Central memory CD8-positive, alpha-beta T cell (primary cell): Measurements from ENCODE around the gene RBM20.

Experiments used
- ATAC-seq: fragments of 150-1000 bp; cut with Tn5 transposase; replicated peaks from 2 replicates; pipeline ENCODE4 v1.10.0; 2022; ENCODE audit warnings: mild to moderate bottlenecking, moderate FRiP score, moderate number of reproducible peaks; ENCODE audit not compliant: poor library complexity, severe bottlenecking; ENCODE audit errors: extremely low read depth
- DNase-seq, 2 donors: peaks; one replicate each; pipeline ENCODE4 v3.0.0; 2021; ENCODE audit warnings: low spot score in 2 of 2
- H3K27ac Mint-ChIP-seq: one replicate; pipeline ENCODE4 v1.8.0; 2022; ENCODE audit warnings: low read depth, mild to moderate bottlenecking, moderate library complexity, mixed read lengths
- H3K27me3 Mint-ChIP-seq: one replicate; pipeline ENCODE4 v1.8.0; 2022; ENCODE audit warnings: mixed read lengths
- H3K36me3 Mint-ChIP-seq: one replicate; pipeline ENCODE4 v1.8.0; 2022; ENCODE audit warnings: mild to moderate bottlenecking, moderate library complexity, mixed read lengths; ENCODE audit not compliant: insufficient read depth
- H3K4me1 Mint-ChIP-seq: one replicate; pipeline ENCODE4 v1.8.0; 2022; ENCODE audit warnings: mixed read lengths
- H3K4me3 Mint-ChIP-seq: one replicate; pipeline ENCODE4 v1.8.0; 2022; ENCODE audit warnings: mild to moderate bottlenecking, moderate library complexity, mixed read lengths
- H3K9me3 Mint-ChIP-seq: one replicate; pipeline ENCODE4 v1.8.0; 2022; ENCODE audit warnings: mixed read lengths

Gene RBM20

DNA sequence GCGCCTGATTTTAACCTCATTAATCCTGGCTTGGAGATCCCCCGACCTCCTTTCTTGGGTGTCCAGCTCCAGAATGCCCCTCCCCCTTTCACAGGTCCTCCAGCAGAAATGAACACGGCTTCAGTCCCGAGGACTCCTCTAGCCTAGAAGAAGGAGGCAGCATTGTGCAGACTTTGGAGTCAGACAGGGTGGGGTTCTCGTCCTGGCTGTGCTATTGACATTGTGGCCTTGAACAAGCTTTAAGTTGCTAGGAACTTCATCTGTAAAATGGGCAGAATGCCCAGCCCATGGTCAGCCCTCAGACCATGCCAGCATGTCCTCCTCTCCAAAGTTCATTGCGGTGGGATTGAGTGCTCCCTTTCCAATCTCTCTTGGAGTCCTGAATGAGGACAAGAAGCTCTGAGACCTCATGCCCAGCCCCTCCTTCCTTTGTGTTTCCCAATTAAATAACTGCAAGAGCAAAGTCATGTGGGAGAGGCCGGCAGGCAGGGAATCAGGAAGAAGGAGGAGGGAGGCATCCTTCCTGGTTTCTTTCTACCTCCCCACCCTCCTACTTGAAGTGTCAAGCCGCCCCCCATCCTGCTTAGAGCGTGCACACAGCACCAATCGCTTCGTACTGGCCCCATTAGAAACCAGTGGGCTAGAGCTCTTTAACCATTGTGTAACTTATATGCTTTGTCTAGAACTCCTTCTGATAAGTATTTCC lies 86.4 kb downstream of the RBM20 start:
- DNase-seq (no peak), ATAC-seq (no peak)
- peaks cover 6% of the 10 kb centered on the region for H3K4me1 Mint-ChIP-seq
- peaks cover 41% of the 10 kb centered on the region for H3K27me3 Mint-ChIP-seq
- H3K9me3 Mint-ChIP-seq = no peaks in the 10 kb centered on the region
- H3K36me3 Mint-ChIP-seq = no peaks in the 10 kb centered on the region
- H3K4me3 Mint-ChIP-seq = no peak overlapping the region
- H3K27ac Mint-ChIP-seq = no peak overlapping the region

DNA sequence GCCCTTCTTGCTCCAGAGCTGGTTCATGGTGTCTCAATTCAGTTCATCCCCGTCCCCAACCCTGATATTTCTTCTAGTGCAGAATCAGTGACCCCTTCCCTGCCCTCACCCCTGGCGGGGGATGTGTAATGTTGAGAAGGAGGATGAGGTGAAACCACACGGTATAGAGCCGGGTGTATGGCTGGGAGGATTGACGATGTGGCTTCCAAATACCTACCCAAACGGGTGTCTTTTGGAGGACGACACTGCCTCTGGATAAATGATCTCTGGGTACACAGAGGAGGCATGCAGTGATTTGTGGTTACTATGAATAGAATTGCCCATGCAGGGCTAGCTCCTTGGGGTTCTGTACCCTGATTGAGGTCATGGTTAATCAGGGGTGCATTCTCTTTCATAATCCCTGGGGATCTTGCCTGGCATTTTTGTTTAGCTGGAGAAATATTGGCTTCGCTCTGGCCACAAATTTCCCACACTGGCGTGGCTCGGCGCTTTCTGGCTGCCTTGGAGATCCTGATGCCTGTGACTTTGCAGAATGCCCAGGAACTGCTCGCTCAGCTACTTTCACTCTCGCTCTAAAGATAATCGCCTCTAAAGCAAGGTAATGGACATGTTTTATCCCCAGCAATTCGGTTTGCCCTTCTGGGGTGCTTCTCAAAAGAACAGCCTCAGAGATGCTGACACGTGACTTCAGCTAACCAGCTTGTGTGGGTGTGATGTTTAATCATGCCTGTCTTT lies 89.2 kb downstream of the RBM20 start:
- no peak overlapping the region for H3K4me3 Mint-ChIP-seq
- peaks cover 52% of the 10 kb centered on the region for H3K27me3 Mint-ChIP-seq
- no peaks in the 10 kb centered on the region for H3K36me3 Mint-ChIP-seq
- no peak for ATAC-seq
- no peak overlapping the region for H3K27ac Mint-ChIP-seq
- DNase-seq = no peak
- peaks cover 6% of the 10 kb centered on the region for H3K4me1 Mint-ChIP-seq
- no peaks in the 10 kb centered on the region for H3K9me3 Mint-ChIP-seq

DNA sequence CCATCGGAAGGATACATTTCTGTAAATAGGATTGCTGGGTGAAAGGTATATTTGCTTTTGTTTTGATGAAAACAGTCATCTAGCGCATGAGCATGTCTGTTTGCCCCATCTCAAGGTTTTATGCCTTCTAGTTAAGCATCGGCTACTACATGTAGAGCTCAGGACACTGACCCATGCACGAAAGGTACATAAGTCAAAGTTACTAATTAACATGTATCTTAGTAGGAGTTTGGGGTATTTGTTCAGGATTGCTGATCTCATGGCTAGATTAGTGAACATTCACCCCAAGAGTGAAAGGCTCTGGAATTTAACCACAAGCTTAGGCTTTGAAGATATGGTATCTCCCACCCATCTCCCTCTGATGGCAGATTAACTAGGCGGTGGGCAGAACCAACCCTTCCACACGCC lies 91.5 kb downstream of the RBM20 start:
- no peak for DNase-seq
- H3K36me3 Mint-ChIP-seq = peaks cover 1% of the 10 kb centered on the region
- H3K9me3 Mint-ChIP-seq = no peaks in the 10 kb centered on the region
- peaks cover 52% of the 10 kb centered on the region for H3K27me3 Mint-ChIP-seq
- no peak overlapping the region for H3K4me3 Mint-ChIP-seq
- no peak overlapping the region for H3K27ac Mint-ChIP-seq
- ATAC-seq = no peak
- peaks cover 6% of the 10 kb centered on the region for H3K4me1 Mint-ChIP-seq

DNA sequence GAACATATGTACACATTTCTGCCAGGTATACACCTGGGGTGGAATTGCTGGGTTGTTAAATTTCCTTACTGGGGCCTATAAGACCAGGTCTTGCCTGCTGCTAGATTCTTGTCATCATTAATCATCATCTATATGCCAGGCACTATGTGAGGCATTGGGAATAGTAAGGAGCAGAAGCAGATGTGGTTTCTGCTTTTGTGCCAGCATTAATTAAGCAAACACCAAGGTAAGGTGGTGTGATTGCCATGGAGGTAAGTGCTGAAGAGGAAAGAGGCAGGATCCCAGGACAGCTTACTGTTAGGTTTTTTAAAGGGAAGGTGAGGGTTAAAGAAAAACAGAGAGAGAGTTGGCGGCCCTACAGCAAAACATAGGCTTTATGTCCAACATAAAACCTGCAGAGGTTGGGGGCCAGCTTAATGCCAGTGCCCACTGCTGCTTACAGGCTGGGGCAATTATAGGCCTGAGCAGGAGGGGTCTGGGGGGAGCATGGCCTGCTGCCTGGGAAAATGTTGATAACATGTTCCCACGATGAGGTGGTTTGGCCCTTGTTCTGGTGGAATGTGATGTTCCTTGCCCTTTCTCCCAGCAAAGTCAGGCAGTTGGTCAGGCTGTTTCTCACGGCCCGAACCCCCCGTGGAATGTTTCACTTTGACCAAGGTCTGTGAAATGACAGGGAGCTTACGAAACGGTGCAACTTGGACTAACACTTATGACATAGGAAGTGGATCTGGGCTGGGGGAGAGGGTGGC lies 93.9 kb downstream of the RBM20 start:
- DNase-seq (no peak), ATAC-seq (no peak)
- no peaks in the 10 kb centered on the region for H3K9me3 Mint-ChIP-seq
- peaks cover 35% of the 10 kb centered on the region for H3K27me3 Mint-ChIP-seq
- H3K36me3 Mint-ChIP-seq = peaks cover 1% of the 10 kb centered on the region
- H3K27ac Mint-ChIP-seq = no peak overlapping the region
- peaks cover 6% of the 10 kb centered on the region for H3K4me1 Mint-ChIP-seq
- no peak overlapping the region for H3K4me3 Mint-ChIP-seq

DNA sequence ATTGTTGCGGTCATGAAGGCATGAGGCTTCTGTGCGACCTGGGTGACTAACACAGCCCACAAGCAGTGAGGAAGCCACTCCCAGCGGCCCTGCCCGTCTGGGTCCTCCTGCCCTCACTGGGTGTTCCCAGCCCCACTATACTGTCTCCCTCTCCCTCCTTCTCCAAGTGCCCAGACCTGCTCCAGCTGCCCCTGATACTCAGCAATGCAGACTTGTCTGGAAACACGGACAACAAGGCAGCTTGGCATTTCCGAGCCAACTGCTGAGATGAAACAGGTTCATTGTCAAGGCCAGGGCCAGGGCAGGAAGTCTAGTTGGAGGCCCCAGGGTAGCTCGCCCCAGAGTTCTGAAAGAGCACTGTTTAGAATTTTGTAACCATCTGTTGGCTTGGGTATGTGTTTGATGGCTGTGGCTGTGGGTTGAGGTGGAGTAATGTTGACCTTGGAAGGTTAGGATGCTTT lies 95.7 kb downstream of the RBM20 start:
- DNase-seq = no peak
- Mint-ChIP-seq H3K36me3 (peaks cover 1% of the 10 kb centered on the region), H3K4me1 (no peaks in the 10 kb centered on the region), H3K27me3 (peaks cover 18% of the 10 kb centered on the region), H3K9me3 (no peaks in the 10 kb centered on the region), H3K27ac (no peak overlapping the region), H3K4me3 (no peak overlapping the region)
- no peak for ATAC-seq

DNA sequence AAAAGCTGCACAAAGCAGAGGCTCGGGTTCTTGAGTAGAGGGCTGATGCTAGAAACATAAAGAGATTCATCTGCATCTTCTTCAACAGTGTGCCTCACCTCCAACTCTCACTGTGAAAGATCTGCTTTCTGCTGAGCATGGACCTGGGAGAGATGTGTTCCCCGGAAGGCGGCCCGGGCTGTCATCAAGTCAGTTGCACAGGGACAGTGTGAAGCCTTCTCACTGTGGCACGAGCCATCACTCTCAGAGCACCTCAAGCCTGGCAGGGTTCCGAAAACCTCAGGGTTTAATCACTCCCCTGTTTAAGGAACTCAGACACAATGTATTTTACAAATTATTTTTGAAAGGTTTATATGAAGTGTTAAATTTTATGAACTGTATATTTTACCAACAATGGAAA lies 98.7 kb downstream of the RBM20 start:
- ATAC-seq (no peak), DNase-seq (no peak)
- Mint-ChIP-seq H3K4me3 (peak overlapping the region; percentile 1), H3K36me3 (peaks cover 2% of the 10 kb centered on the region), H3K9me3 (no peaks in the 10 kb centered on the region), H3K27ac (no peak overlapping the region), H3K4me1 (peaks cover 14% of the 10 kb centered on the region), H3K27me3 (no peaks in the 10 kb centered on the region)

DNA sequence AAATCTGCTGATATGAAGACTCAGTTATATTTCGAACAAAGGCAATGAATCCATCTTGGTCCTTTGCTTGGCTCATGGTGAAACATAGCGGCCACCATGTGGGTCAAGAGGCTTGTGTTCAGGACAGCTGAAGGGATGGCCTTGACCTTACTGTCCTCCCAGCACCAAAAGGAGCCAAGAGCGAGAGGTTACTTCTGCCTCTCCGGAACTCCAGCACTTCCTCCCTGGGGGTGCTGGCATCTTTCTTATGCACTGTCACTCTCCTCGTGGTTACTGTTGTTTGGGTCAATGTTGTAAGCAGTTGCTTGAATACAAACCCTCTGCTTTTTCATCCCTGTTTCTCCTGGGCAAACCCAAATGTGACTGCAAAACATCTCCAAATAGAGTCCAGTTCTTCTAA lies 100.6 kb downstream of the RBM20 start:
- H3K36me3 Mint-ChIP-seq = peaks cover 1% of the 10 kb centered on the region
- no peak overlapping the region for H3K4me3 Mint-ChIP-seq
- no peak for DNase-seq
- peaks cover 3% of the 10 kb centered on the region for H3K9me3 Mint-ChIP-seq
- H3K27ac Mint-ChIP-seq = no peak overlapping the region
- H3K4me1 Mint-ChIP-seq = peaks cover 18% of the 10 kb centered on the region
- no peaks in the 10 kb centered on the region for H3K27me3 Mint-ChIP-seq
- no peak for ATAC-seq

DNA sequence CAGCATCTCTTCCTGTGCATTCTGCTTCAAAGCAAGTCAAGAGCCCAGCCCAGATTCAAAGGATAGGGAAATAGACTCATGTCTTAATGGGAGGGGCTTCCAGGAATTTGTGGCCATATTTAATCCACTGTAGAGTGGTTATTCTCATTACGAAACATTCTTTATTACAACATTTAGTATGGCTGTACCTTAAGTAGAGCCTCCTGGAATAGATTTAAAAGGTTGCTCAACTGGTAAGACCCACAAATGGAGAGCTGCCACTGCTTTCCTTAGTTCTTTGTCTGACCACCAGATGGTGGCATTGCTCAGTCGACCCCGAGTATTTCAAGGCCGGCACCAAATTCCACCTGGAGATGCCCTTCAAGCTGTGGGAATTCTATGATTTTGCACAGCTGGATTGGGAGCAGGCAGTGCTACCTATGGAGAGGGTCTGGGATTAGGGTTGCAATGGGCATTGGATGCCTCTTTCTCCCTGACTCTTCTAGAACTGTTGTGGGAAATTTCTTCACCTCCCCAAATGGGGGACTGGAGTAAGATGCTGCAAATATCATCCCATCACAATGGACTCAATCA lies 102.2 kb downstream of the RBM20 start:
- Mint-ChIP-seq H3K36me3 (peaks cover 1% of the 10 kb centered on the region), H3K4me1 (peaks cover 28% of the 10 kb centered on the region), H3K4me3 (no peak overlapping the region), H3K9me3 (peaks cover 3% of the 10 kb centered on the region), H3K27ac (no peak overlapping the region), H3K27me3 (no peaks in the 10 kb centered on the region)
- no peak for ATAC-seq
- DNase-seq = peak; percentile 21 to 30

DNA sequence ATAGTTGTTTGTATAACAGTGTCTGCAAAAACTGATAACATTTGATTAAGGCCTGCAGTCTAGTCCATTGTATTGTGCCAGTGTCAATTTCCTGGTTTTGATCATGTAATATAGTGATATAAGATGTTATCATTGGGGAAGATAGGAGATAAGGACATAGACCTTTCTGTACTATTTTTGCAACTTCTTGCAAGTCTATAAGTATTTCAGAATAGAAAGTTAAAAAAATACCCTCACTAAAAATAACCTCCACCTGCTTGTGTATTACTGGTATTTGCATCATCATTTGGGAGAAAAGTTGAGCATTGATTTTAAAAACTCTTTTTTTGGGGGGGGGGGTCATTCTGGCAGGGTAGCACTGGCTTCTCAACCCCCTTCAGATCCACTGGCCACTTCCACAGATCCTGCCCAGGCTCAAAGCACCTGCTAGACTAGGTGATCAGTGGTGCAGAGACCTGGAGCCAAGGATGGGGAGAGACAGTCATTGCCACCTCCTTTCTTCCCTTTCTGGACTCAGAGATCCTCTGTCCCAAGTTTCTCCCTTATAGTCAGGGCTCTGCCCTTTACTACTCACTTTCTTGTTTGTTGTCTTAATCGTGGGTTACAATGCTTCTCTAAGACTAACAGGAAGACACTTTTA lies 103.0 kb downstream of the RBM20 start:
- no peak for ATAC-seq
- no peak for DNase-seq
- Mint-ChIP-seq H3K4me3 (no peak overlapping the region), H3K9me3 (peaks cover 3% of the 10 kb centered on the region), H3K27me3 (no peaks in the 10 kb centered on the region), H3K27ac (no peak overlapping the region), H3K4me1 (peaks cover 29% of the 10 kb centered on the region), H3K36me3 (peaks cover 1% of the 10 kb centered on the region)

DNA sequence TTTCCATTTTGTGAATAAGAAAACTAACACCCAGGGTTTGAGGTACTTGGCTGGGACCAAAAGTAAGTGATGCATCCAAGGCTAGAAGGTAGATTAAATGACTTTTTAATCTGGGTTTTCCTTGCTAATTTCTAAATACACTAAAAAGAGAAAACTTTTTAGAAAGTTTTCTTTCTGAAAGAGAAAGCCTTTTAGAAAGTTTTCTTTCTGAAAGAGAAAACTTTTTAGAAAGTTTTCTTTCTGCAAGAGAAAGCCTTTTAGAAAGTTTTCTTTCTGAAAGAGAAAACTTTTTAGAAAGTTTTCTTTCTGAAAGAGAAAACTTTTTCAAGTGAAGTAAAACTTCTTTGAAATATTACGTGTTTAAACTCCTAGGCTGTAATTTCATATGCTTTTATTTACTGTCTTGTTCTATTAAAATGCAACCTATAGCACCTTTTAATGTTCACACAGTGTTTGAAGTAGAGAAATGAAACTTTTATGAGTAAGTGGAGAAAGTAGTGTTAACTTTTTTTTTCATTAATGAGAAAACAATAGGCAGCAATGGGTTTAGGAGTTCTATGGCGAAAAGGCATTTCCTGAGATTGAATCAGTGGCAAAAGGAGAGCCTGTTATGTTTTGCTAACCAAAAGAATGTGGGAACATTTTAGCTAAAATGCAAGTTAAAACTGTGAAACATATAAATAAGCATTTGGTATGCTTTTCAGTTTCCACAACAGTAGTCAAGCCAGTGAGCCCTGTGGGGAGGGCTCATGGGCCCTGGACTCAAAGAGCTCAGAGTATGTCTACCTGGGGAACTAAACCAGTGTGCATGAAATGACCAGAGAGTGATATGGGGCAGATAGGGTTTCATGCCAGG lies 103.7 kb downstream of the RBM20 start:
- DNase-seq (no peak), ATAC-seq (no peak)
- Mint-ChIP-seq H3K4me3 (no peak overlapping the region), H3K4me1 (peaks cover 29% of the 10 kb centered on the region), H3K27me3 (no peaks in the 10 kb centered on the region), H3K27ac (peak overlapping the region; percentile 47), H3K9me3 (peaks cover 3% of the 10 kb centered on the region), H3K36me3 (peaks cover 1% of the 10 kb centered on the region)

DNA sequence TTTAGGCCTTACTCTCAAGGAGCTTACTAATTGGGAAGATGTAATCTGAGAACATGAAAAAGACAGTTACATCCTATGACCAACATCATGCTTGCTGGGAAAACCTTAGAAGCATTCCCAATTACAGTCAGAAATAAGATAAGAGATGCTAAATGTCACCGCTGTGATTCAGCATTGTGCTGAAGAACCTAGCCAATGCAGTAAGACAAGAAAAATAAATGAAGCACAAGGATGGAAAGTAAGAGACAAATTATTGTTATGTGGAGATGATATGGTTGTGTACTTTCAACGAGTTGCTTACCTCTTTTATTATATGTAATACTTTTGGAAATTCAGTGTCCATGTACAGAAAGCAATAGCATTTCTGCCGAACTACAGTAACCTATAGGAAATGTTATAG lies 104.8 kb downstream of the RBM20 start:
- Mint-ChIP-seq H3K27me3 (no peaks in the 10 kb centered on the region), H3K36me3 (peaks cover 1% of the 10 kb centered on the region), H3K9me3 (peaks cover 3% of the 10 kb centered on the region), H3K27ac (no peak overlapping the region), H3K4me1 (peaks cover 29% of the 10 kb centered on the region), H3K4me3 (no peak overlapping the region)
- ATAC-seq (no peak), DNase-seq (no peak)
